Measurements from ENCODE around the gene PRDM8.

- no peak for TF ChIP-seq CTCF (conservative IDR thresholded peaks at IDR 0.05; ENCODE audit: low read length)
- no peak for TF ChIP-seq EZH2phosphoT487 (IDR thresholded peaks at IDR 0.05; ENCODE audit: borderline replicate concordance, low read depth, low read length)
Measured at GRCh38 chr4:80243274-80244018, 46.1 kb downstream of the PRDM8 start.
